Stimulated activated CD8-positive, alpha-beta memory T cell treated with anti-CD3 and anti-CD28 coated beads, Interleukin-4, amount 100 ng/mL, for 24 hours (primary cell): ENCODE data around the gene LRRC3.
A peak's percentile ranks its signal among the peaks of the same experiment; 100 is the strongest.
"Not testable (repeated sequence)": the region's sequence is repeated elsewhere in the genome, so short reads cannot be mapped to it uniquely, and the experiment has no call there.

Source experiments
- DNase-seq: peaks from one replicate; pipeline ENCODE4 v3.0.0-alpha.2; 2020; ENCODE audit warnings: low read depth

The LRRC3 gene

GRCh38 chr21:44454747-44455523, at the start of gene LRRC3:
Gene LRRC3, plus strand, starts transcription at chr21:44455510. Its CDS starts 1,135 bp downstream, at chr21:44456645.
- DNase-seq = peak; percentile 70

- DNase-seq = no peak
Measured at GRCh38 chr21:44405948-44406872, 49.1 kb upstream of the LRRC3 start.

- DNase-seq = no peak
Measured at GRCh38 chr21:44406953-44407352, 48.4 kb upstream of the LRRC3 start.

GRCh38 chr21:44407493-44407892, 47.8 kb upstream of the LRRC3 start:
- DNase-seq = peak; percentile 13

GRCh38 chr21:44408226-44408625, 47.1 kb upstream of the LRRC3 start:
- no peak for DNase-seq

GRCh38 chr21:44413566-44414290, 41.6 kb upstream of the LRRC3 start:
- no peak for DNase-seq

- DNase-seq = no peak
Measured at GRCh38 chr21:44414291-44415072, 40.8 kb upstream of the LRRC3 start.

GRCh38 chr21:44415073-44416025, 40.0 kb upstream of the LRRC3 start:
- no peak for DNase-seq

GRCh38 chr21:44416193-44416592, 39.1 kb upstream of the LRRC3 start:
- no peak for DNase-seq

- not testable (repeated sequence) for DNase-seq
Measured at GRCh38 chr21:44417621-44418107, 37.6 kb upstream of the LRRC3 start.

GRCh38 chr21:44418108-44418875, 37.0 kb upstream of the LRRC3 start:
- no peak for DNase-seq

- DNase-seq = no peak
Measured at GRCh38 chr21:44418876-44419230, 36.5 kb upstream of the LRRC3 start.

GRCh38 chr21:44419679-44420078, 35.6 kb upstream of the LRRC3 start:
- no peak for DNase-seq

- DNase-seq = no peak
Measured at GRCh38 chr21:44420416-44421205, 34.7 kb upstream of the LRRC3 start.

GRCh38 chr21:44421901-44422840, 33.1 kb upstream of the LRRC3 start:
- DNase-seq = no peak

- no peak for DNase-seq
Measured at GRCh38 chr21:44423312-44423821, 31.9 kb upstream of the LRRC3 start.

GRCh38 chr21:44423941-44424607, 31.2 kb upstream of the LRRC3 start:
- no peak for DNase-seq
